ENCODE data around the gene ALDH3B2.

ALDH3B2 gene

GRCh38 chr11:67632982-67633755 lies 41.3 kb downstream of the ALDH3B2 start:
- Histone ChIP-seq H3K4me3 (ENCODE audit: low read depth, low read length) (no peak overlapping the region), H3K36me3 (ENCODE audit: insufficient read depth, low read length) (no peaks in the 10 kb centered on the region), H3K27ac (ENCODE audit: low read depth, low read length) (no peak overlapping the region), H3K4me1 (ENCODE audit: control insufficient read depth, insufficient read depth, low read length, unreplicated experiment) (peaks cover 4% of the 10 kb centered on the region), H3K79me2 (ENCODE audit: control insufficient read depth, insufficient read depth, low read length, unreplicated experiment) (no peaks in the 10 kb centered on the region), H3K27me3 (ENCODE audit: insufficient read depth, low read length) (no peaks in the 10 kb centered on the region), H2AFZ (ENCODE audit: low read length, unreplicated experiment) (no peak overlapping the region)

GRCh38 chr11:67632175-67632981 lies 42.0 kb downstream of the ALDH3B2 start:
- Histone ChIP-seq H3K4me1 (ENCODE audit: control insufficient read depth, insufficient read depth, low read length, unreplicated experiment) (peaks cover 4% of the 10 kb centered on the region), H3K4me3 (ENCODE audit: low read depth, low read length) (no peak overlapping the region), H3K27ac (ENCODE audit: low read depth, low read length) (no peak overlapping the region), H3K27me3 (ENCODE audit: insufficient read depth, low read length) (no peaks in the 10 kb centered on the region), H3K36me3 (ENCODE audit: insufficient read depth, low read length) (no peaks in the 10 kb centered on the region), H2AFZ (ENCODE audit: low read length, unreplicated experiment) (no peak overlapping the region), H3K79me2 (ENCODE audit: control insufficient read depth, insufficient read depth, low read length, unreplicated experiment) (no peaks in the 10 kb centered on the region)

GRCh38 chr11:67631853-67632174 lies 42.6 kb downstream of the ALDH3B2 start:
- Histone ChIP-seq H3K27ac (ENCODE audit: low read depth, low read length) (no peak overlapping the region), H2AFZ (ENCODE audit: low read length, unreplicated experiment) (no peak overlapping the region), H3K4me3 (ENCODE audit: low read depth, low read length) (no peak overlapping the region), H3K27me3 (ENCODE audit: insufficient read depth, low read length) (no peaks in the 10 kb centered on the region), H3K79me2 (ENCODE audit: control insufficient read depth, insufficient read depth, low read length, unreplicated experiment) (no peaks in the 10 kb centered on the region), H3K4me1 (ENCODE audit: control insufficient read depth, insufficient read depth, low read length, unreplicated experiment) (peaks cover 4% of the 10 kb centered on the region), H3K36me3 (ENCODE audit: insufficient read depth, low read length) (no peaks in the 10 kb centered on the region)

- Histone ChIP-seq H3K4me3 (ENCODE audit: low read depth, low read length) (no peak overlapping the region; the same call in 1 of the 2 replicates), H3K27me3 (ENCODE audit: insufficient read depth, low read length) (no peaks in the 10 kb centered on the region), H3K27ac (ENCODE audit: low read depth, low read length) (no peak overlapping the region), H3K79me2 (ENCODE audit: control insufficient read depth, insufficient read depth, low read length, unreplicated experiment) (no peaks in the 10 kb centered on the region), H3K36me3 (ENCODE audit: insufficient read depth, low read length) (no peaks in the 10 kb centered on the region), H2AFZ (ENCODE audit: low read length, unreplicated experiment) (no peak overlapping the region), H3K4me1 (ENCODE audit: control insufficient read depth, insufficient read depth, low read length, unreplicated experiment) (peaks cover 4% of the 10 kb centered on the region)
These were observed 43.0 kb downstream of the ALDH3B2 start for GRCh38 chr11:67631411-67631810.

GRCh38 chr11:67630943-67631331 lies 43.5 kb downstream of the ALDH3B2 start:
- H3K36me3 ChIP-seq (ENCODE audit: insufficient read depth, low read length): no peaks in the 10 kb centered on the region
- no peaks in the 10 kb centered on the region for H3K27me3 ChIP-seq (ENCODE audit: insufficient read depth, low read length)
- no peak overlapping the region for H3K27ac ChIP-seq (ENCODE audit: low read depth, low read length)
- peaks cover 4% of the 10 kb centered on the region for H3K4me1 ChIP-seq (ENCODE audit: control insufficient read depth, insufficient read depth, low read length, unreplicated experiment)
- H2AFZ ChIP-seq (ENCODE audit: low read length, unreplicated experiment): peak overlapping the region; percentile 92
- no peaks in the 10 kb centered on the region for H3K79me2 ChIP-seq (ENCODE audit: control insufficient read depth, insufficient read depth, low read length, unreplicated experiment)
- H3K4me3 ChIP-seq (ENCODE audit: low read depth, low read length): peak overlapping the region; percentile 82

GRCh38 chr11:67630228-67630942 lies 44.0 kb downstream of the ALDH3B2 start:
- H3K4me3 ChIP-seq (ENCODE audit: low read depth, low read length): peak overlapping the region; percentile 84
- H2AFZ ChIP-seq (ENCODE audit: low read length, unreplicated experiment): peak overlapping the region; percentile 92
- H3K79me2 ChIP-seq (ENCODE audit: control insufficient read depth, insufficient read depth, low read length, unreplicated experiment): no peaks in the 10 kb centered on the region
- H3K4me1 ChIP-seq (ENCODE audit: control insufficient read depth, insufficient read depth, low read length, unreplicated experiment): peaks cover 4% of the 10 kb centered on the region
- no peaks in the 10 kb centered on the region for H3K36me3 ChIP-seq (ENCODE audit: insufficient read depth, low read length)
- H3K27ac ChIP-seq (ENCODE audit: low read depth, low read length): no peak overlapping the region
- H3K27me3 ChIP-seq (ENCODE audit: insufficient read depth, low read length): no peaks in the 10 kb centered on the region

- Histone ChIP-seq H2AFZ (ENCODE audit: low read length, unreplicated experiment) (peak within 1 kb of the TSS; percentile 92), H3K27ac (ENCODE audit: low read depth, low read length) (no peak within 1 kb of the TSS; the same call in 1 of the 2 replicates), H3K36me3 (ENCODE audit: insufficient read depth, low read length) (no peaks in the 10 kb centered on the region), H3K79me2 (ENCODE audit: control insufficient read depth, insufficient read depth, low read length, unreplicated experiment) (no peaks in the 10 kb centered on the region), H3K4me3 (ENCODE audit: low read depth, low read length) (peak within 1 kb of the TSS; percentile 84), H3K4me1 (ENCODE audit: control insufficient read depth, insufficient read depth, low read length, unreplicated experiment) (peaks cover 4% of the 10 kb centered on the region), H3K27me3 (ENCODE audit: insufficient read depth, low read length) (no peaks in the 10 kb centered on the region)
These were observed 44.8 kb downstream of the ALDH3B2 start, which contains the start of gene NUDT8 for GRCh38 chr11:67629386-67630227. Gene NUDT8, minus strand, starts transcription at chr11:67629937. Its CDS starts 26 bp downstream, at chr11:67629911.

- no peak overlapping the region for H2AFZ ChIP-seq (ENCODE audit: low read length, unreplicated experiment)
These were observed 45.6 kb downstream of the ALDH3B2 start for GRCh38 chr11:67628710-67629385.

GRCh38 chr11:67627812-67628624 lies 46.4 kb downstream of the ALDH3B2 start:
- Histone ChIP-seq H3K4me3 (ENCODE audit: low read depth, low read length) (no peak overlapping the region), H3K36me3 (ENCODE audit: insufficient read depth, low read length) (no peaks in the 10 kb centered on the region), H3K79me2 (ENCODE audit: control insufficient read depth, insufficient read depth, low read length, unreplicated experiment) (no peaks in the 10 kb centered on the region), H3K27ac (ENCODE audit: low read depth, low read length) (no peak overlapping the region), H3K27me3 (ENCODE audit: insufficient read depth, low read length) (no peaks in the 10 kb centered on the region), H2AFZ (ENCODE audit: low read length, unreplicated experiment) (no peak overlapping the region), H3K4me1 (ENCODE audit: control insufficient read depth, insufficient read depth, low read length, unreplicated experiment) (peaks cover 4% of the 10 kb centered on the region)

More at GRCh38 chr11:67628710-67629385, 45.6 kb downstream of the ALDH3B2 start:
- Histone ChIP-seq H3K79me2 (ENCODE audit: control insufficient read depth, insufficient read depth, low read length, unreplicated experiment) (no peaks in the 10 kb centered on the region), H3K27ac (ENCODE audit: low read depth, low read length) (no peak overlapping the region), H3K27me3 (ENCODE audit: insufficient read depth, low read length) (no peaks in the 10 kb centered on the region), H3K36me3 (ENCODE audit: insufficient read depth, low read length) (no peaks in the 10 kb centered on the region), H3K4me3 (ENCODE audit: low read depth, low read length) (peak overlapping the region; percentile 84; the same call in 1 of the 2 replicates), H3K4me1 (ENCODE audit: control insufficient read depth, insufficient read depth, low read length, unreplicated experiment) (peaks cover 4% of the 10 kb centered on the region)
